HG03439 (cell line): ENCODE measurements around the gene MSMO1.

ENCODE experiments used
- ATAC-seq: cut with Tn5 transposase; IDR thresholded peaks from one replicate; pipeline ENCODE4 v1.9.1; 2021; ENCODE audit warnings: mild to moderate bottlenecking, moderate library complexity; ENCODE audit not compliant: unreplicated experiment

MSMO1 gene

DNA sequence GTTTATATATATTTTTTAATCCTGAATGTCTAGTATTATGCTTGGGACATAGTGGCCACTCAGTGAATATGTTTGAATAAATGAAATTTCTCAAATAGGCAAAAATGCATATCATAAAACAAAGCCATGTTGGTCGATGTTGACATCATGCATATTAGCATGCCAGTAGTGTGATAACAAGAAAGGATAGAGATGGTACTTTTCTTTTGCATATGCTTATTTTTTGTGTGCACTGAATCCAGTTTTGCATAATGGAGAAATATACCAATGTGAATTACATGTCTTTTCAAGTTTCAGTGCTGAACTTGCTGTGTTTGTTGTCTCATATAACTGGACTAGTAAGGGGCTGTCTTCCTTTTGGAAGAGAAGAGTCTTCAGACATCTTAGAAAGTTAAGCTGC lies 58.9 kb downstream of the MSMO1 start:
- ATAC-seq, result no peak

DNA sequence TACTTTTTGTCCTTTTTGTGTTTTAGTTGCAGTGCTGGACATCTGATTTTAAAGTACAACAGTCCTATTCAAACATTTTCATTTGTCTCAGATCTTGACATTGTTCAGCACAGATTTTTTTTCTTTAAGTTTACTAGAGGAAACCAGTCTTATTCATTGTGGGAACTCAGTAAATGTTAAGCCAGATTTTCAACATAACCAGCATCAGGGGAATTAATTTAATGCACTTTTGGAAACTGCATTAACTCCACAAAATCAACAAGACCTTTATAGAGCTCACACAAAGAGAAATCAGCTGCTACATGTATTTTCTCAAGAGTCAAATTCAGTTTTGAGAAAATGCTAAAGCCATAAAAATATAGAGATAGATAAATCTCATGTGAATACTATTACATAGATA lies 61.3 kb downstream of the MSMO1 start:
- ATAC-seq, result no peak
